ENCODE data around the gene GARIN5A. TPM values are rescaled to one million over a fixed set of nuclear protein-coding genes. Genes with fewer than 3 reads are reported as not detected.

The GARIN5A gene
- total RNA-seq, 1 experiment from 2014 or later = 3.7 TPM

GRCh38 chr19:50488389-50489194, 11.9 kb upstream of the GARIN5A start:
- no peak overlapping the region for H3K4me3 ChIP-seq
- no peaks in the 10 kb centered on the region for H4K20me1 ChIP-seq (ENCODE audit: insufficient read depth)
- no TSS peak for BruUV-seq (replicated peaks)
- peaks cover 15% of the 10 kb centered on the region for H3K9me3 ChIP-seq (ENCODE audit: insufficient read depth, low read depth)
- H3K27me3 ChIP-seq (ENCODE audit: insufficient read depth, low read depth) = no peaks in the 10 kb centered on the region
- H3K4me2 ChIP-seq = no peak overlapping the region
- no peaks in the 10 kb centered on the region; the same call in 1 of the 2 replicates for H3F3A ChIP-seq (ENCODE audit: insufficient read depth, low read depth)
- no peaks in the 10 kb centered on the region for H3K9me2 ChIP-seq (ENCODE audit: insufficient read depth)
- no peak overlapping the region for H3K27ac ChIP-seq
- no peak for DNase-seq
- H3K4me1 ChIP-seq (replicated peaks; ENCODE audit: insufficient read depth) = no peaks in the 10 kb centered on the region
- no peak overlapping the region for H2AFZ ChIP-seq
- TF ChIP-seq, protein P1, sequence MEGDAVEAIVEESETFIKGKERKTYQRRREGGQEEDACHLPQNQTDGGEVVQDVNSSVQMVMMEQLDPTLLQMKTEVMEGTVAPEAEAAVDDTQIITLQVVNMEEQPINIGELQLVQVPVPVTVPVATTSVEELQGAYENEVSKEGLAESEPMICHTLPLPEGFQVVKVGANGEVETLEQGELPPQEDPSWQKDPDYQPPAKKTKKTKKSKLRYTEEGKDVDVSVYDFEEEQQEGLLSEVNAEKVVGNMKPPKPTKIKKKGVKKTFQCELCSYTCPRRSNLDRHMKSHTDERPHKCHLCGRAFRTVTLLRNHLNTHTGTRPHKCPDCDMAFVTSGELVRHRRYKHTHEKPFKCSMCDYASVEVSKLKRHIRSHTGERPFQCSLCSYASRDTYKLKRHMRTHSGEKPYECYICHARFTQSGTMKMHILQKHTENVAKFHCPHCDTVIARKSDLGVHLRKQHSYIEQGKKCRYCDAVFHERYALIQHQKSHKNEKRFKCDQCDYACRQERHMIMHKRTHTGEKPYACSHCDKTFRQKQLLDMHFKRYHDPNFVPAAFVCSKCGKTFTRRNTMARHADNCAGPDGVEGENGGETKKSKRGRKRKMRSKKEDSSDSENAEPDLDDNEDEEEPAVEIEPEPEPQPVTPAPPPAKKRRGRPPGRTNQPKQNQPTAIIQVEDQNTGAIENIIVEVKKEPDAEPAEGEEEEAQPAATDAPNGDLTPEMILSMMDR (conservative IDR thresholded peaks at IDR 0.05) = no peak
- TF ChIP-seq EZH2 (IDR thresholded peaks at IDR 0.05; ENCODE audit: low read depth) = no peak
- intact Hi-C loops (cut with micrococcal nuclease; ENCODE audit: unreplicated experiment) = no loop called here
- H3K79me2 ChIP-seq (ENCODE audit: low read depth) = no peaks in the 10 kb centered on the region
- 0 out of 2 replicates have a peak, but pooled peaks cover under 1% of the 10 kb centered on the region for H3K36me3 ChIP-seq (ENCODE audit: low read depth)
- ChIA-PET POLR2A (ENCODE audit: unreplicated experiment) (no interaction called here), CTCF (no interaction called here)

- DNase-seq = peak; percentile 20 to 48
These were observed 10.3 kb upstream of the GARIN5A start for GRCh38 chr19:50486823-50487515.

GRCh38 chr19:50485284-50485955, 8.8 kb upstream of the GARIN5A start:
- no TSS peak for BruUV-seq (replicated peaks)
- H4K20me1 ChIP-seq (ENCODE audit: insufficient read depth) = no peaks in the 10 kb centered on the region
- no peak for TF ChIP-seq EZH2 (IDR thresholded peaks at IDR 0.05; ENCODE audit: low read depth)
- TF ChIP-seq, protein P1 (conservative IDR thresholded peaks at IDR 0.05) = no peak
- 0 out of 2 replicates have a peak, but pooled peaks cover 5% of the 10 kb centered on the region for H3K36me3 ChIP-seq (ENCODE audit: low read depth)
- no peak overlapping the region for H3K4me2 ChIP-seq
- no peaks in the 10 kb centered on the region; the same call in 1 of the 2 replicates for H3F3A ChIP-seq (ENCODE audit: insufficient read depth, low read depth)
- peaks cover 15% of the 10 kb centered on the region for H3K9me3 ChIP-seq (ENCODE audit: insufficient read depth, low read depth)
- no peak overlapping the region for H2AFZ ChIP-seq
- no peak for DNase-seq
- CTCF ChIA-PET = no interaction called here
- no peaks in the 10 kb centered on the region for H3K27me3 ChIP-seq (ENCODE audit: insufficient read depth, low read depth)
- H3K27ac ChIP-seq = no peak overlapping the region
- POLR2A ChIA-PET (ENCODE audit: unreplicated experiment) = no interaction called here
- H3K9me2 ChIP-seq (ENCODE audit: insufficient read depth) = no peaks in the 10 kb centered on the region
- no peaks in the 10 kb centered on the region for H3K4me1 ChIP-seq (replicated peaks; ENCODE audit: insufficient read depth)
- intact Hi-C loops (cut with micrococcal nuclease; ENCODE audit: unreplicated experiment) = no loop called here
- no peaks in the 10 kb centered on the region for H3K79me2 ChIP-seq (ENCODE audit: low read depth)
- H3K4me3 ChIP-seq = no peak overlapping the region

More at GRCh38 chr19:50486823-50487515, 10.3 kb upstream of the GARIN5A start:
- H3K9me3 ChIP-seq (ENCODE audit: insufficient read depth, low read depth) = peaks cover 15% of the 10 kb centered on the region
- BruUV-seq (replicated peaks) = no TSS peak
- 0 out of 2 replicates have a peak, but pooled peaks cover 5% of the 10 kb centered on the region for H3K36me3 ChIP-seq (ENCODE audit: low read depth)
- no peaks in the 10 kb centered on the region for H3K79me2 ChIP-seq (ENCODE audit: low read depth)
- H2AFZ ChIP-seq = no peak overlapping the region
- intact Hi-C loops (cut with micrococcal nuclease; ENCODE audit: unreplicated experiment) = no loop called here
- TF ChIP-seq, protein P1 (conservative IDR thresholded peaks at IDR 0.05) = peak; percentile 80
- no peak for TF ChIP-seq EZH2 (IDR thresholded peaks at IDR 0.05; ENCODE audit: low read depth)
- no peaks in the 10 kb centered on the region for H3K9me2 ChIP-seq (ENCODE audit: insufficient read depth)
- no peaks in the 10 kb centered on the region; the same call in 1 of the 2 replicates for H3F3A ChIP-seq (ENCODE audit: insufficient read depth, low read depth)
- H3K4me1 ChIP-seq (replicated peaks; ENCODE audit: insufficient read depth) = no peaks in the 10 kb centered on the region
- H3K4me2 ChIP-seq = no peak overlapping the region
- ChIA-PET CTCF (no interaction called here), POLR2A (ENCODE audit: unreplicated experiment) (interaction anchor here (0.6 kb wide), 1 partner anchor 19 kb away, joined by 4 read pairs; no protein-coding TSS in a partner anchor)
- no peaks in the 10 kb centered on the region for H3K27me3 ChIP-seq (ENCODE audit: insufficient read depth, low read depth)
- no peak overlapping the region for H3K4me3 ChIP-seq
- no peak overlapping the region for H3K27ac ChIP-seq
- H4K20me1 ChIP-seq (ENCODE audit: insufficient read depth) = no peaks in the 10 kb centered on the region

All from PC-9 (cell line).